Measurements from ENCODE around the gene IL18R1.

The IL18R1 gene

GRCh38 chr2:102391565-102391964, 36.0 kb downstream of the IL18R1 start:
- no peak for DNase-seq (ENCODE audit: low read depth, low spot score)

GRCh38 chr2:102392096-102392495, 36.5 kb downstream of the IL18R1 start:
- DNase-seq (ENCODE audit: low read depth, low spot score) = no peak

- DNase-seq (ENCODE audit: low read depth, low spot score) = no peak
Observed at GRCh38 chr2:102392942-102393341, 37.3 kb downstream of the IL18R1 start.

DNA sequence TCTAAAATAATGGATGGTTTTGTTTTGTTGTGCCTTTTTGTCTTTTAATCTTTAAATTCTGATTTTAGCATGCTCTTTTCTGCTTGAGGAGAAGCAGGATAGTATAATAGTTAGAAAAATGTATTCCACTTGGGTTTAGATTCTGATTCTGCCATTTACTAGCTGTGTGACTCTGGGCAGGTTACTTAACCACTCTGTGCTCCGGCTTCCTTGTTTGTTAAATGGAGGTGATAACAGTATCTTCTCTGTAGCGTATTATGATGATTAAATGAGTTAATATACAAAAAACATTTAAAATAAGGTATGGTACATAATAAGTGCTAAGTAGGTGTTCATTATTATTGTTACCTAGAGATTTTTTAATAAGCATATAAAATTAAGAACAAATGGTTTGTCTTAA, 40.4 kb downstream of the IL18R1 start:
- DNase-seq (ENCODE audit: low read depth, low spot score) = no peak

- no peak for DNase-seq (ENCODE audit: low read depth, low spot score)
Observed at GRCh38 chr2:102397209-102397608, 41.6 kb downstream of the IL18R1 start.

DNA sequence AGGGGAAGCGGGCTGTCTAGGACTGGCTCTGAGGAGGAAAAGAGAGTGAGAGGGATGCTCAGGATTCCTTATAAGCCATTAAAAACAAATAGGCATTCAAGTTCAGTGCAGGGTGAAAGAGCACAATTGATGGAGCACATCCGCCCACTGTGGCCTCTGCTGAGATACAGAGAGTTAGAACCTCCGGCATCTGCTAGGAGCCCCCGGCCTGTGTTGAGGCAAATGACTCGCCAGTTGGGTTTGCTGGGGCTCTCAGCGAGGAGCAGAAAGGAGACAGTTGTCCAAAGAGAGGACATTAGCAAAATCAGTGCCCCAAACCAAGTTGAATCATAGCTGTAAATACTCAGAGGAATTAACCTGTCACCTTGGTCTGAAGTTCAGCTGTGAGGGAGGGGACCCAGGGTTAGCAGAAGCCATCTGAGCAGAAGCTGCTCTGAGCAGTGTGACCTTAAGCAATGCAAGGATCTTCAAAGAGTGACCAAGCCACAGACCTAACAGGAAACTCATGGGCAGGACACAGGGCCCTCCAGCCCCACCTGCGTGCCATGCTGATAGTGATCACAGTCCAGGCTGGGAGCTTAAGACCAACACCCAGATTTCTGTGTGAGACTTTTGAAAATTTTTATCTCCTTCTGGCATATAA, 44.0 kb downstream of the IL18R1 start:
- DNase-seq (ENCODE audit: low read depth, low spot score) = no peak

GRCh38 chr2:102401456-102401855, 45.9 kb downstream of the IL18R1 start:
- DNase-seq (ENCODE audit: low read depth, low spot score) = no peak

- no peak for DNase-seq (ENCODE audit: low read depth, low spot score)
Observed at GRCh38 chr2:102401865-102402264, 46.3 kb downstream of the IL18R1 start.

DNA sequence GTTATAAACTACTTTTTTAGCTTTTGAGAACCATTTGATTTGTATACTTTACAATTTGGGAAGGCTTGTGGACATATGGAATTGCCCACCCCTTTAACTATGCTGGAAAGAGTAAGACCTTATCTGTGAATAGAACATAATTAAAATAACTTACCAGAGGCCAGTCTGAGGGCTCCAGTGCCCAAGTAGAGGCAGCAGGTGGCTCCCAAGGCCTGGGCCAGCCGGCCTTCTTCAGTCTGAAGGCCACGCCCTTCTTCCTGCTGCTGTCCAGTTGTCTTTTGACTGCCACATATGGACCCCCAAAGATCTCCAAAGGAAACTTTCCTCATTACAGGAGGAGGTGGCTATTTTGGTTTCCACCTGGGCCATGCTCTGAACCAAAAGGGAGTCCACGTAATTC, 55.4 kb downstream of the IL18R1 start:
- no peak for DNase-seq (ENCODE audit: low read depth, low spot score)

GRCh38 chr2:102412199-102412598, 56.6 kb downstream of the IL18R1 start:
- DNase-seq (ENCODE audit: low read depth, low spot score) = no peak

DNA sequence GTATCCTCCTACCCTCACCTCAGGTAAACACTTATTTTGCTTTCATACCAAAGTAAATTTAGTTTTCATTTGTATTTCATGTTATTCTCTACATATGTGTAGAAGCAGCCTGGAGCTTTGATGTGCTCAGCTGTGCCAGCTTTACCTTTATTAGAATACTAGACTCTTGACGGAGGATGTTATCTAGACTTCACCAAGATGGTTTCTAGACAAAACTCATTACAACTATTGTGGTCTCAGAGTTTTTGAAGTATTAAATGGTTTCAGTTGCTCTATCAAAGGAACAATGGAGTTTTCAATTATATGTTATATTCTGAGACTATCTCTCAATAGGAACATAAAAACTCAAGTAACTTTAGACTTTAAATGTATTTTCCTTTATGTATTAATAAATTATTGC, 62.4 kb downstream of the IL18R1 start:
- DNase-seq (ENCODE audit: low read depth, low spot score) = no peak

GRCh38 chr2:102418421-102418961, 62.9 kb downstream of the IL18R1 start:
- no peak for DNase-seq (ENCODE audit: low read depth, low spot score)

GRCh38 chr2:102420290-102420689, 64.7 kb downstream of the IL18R1 start:
- DNase-seq (ENCODE audit: low read depth, low spot score) = no peak

DNA sequence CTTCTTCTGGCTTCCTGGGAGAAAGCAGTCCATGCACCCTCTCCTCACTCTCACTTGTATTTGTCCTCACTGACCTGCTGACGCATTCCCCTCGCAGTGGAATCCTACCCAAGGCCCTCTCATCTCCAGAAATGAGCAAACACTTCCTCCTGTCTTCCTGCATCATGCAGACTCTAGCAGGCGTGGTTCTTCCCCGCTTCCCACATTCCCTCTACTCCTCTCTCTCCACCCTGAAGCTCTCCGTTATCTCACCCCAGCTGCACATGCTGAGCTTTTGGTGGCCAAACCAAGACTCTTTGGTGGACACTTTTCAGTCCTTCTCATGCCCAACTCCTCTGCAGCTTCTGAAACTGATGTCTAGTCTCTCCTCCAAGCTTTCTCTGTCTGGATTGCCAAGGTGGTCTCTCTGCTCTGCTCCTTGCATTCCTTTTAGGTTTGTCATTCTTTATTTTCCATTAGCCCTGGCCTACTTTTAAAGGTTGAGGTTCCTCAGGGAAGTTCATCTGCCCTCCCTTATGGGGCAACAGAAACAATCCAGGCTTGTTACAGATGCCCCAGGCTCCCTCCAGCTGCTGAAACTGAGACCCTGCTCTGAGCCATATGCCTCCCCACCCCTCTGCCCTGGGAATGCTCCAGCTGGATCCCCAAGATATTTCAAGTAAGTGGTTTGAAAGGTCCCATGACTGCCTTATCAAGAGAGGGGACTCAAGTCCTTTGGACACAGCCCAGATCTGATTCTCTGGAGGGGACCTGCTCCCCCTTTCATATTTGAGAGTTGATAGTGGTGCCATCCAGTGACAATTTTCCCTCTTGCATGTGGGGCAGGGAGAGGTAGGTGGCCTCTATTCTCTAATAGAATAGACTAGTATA, 66.5 kb downstream of the IL18R1 start:
- no peak for DNase-seq (ENCODE audit: low read depth, low spot score)

- DNase-seq (ENCODE audit: low read depth, low spot score) = no peak
Observed at GRCh38 chr2:102422910-102423309, 67.3 kb downstream of the IL18R1 start, which contains the start of gene IL18RAP. TSS of gene IL18RAP (plus strand) at chr2:102423160. CDS start at chr2:102423278, 118 bp downstream.

DNA sequence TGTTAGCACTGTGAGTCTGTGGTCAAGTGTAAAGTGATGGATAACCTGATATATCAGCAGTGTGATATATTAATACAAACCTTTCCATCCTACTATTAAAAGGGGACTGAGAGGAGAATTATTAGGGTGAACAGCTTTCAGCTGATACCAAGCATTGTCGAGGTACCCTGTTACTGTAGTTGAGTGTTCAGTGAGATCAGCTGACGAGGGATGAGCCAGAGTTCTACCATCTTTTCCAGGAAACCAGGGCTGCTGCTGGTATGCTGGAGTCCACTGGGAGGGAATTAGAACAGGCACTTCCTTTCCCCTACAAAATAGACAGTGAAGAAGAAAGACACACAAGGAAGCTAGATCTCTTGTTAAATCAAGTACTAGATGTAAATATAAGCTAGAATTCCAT, 67.8 kb downstream of the IL18R1 start:
- no peak for DNase-seq (ENCODE audit: low read depth, low spot score)

DNA sequence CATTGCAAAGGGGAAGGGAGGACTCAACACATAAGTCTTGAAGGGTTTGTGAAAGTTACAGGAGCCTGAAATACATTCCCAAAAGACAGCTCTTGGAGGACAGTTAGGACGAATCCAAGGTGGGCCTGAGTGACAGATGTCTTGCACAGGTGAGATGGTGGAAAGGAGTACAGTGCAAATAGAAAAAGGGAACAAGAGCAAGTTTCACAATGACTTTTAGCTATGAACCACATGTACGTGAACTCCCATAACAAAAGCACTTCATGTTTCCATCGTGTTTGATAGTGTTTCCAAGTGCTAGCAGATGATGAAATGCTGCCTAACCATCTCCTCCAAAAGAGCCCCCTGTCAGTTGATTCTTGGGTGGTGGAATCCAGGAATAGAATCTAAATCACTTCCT, 69.2 kb downstream of the IL18R1 start:
- no peak for DNase-seq (ENCODE audit: low read depth, low spot score)

DNA sequence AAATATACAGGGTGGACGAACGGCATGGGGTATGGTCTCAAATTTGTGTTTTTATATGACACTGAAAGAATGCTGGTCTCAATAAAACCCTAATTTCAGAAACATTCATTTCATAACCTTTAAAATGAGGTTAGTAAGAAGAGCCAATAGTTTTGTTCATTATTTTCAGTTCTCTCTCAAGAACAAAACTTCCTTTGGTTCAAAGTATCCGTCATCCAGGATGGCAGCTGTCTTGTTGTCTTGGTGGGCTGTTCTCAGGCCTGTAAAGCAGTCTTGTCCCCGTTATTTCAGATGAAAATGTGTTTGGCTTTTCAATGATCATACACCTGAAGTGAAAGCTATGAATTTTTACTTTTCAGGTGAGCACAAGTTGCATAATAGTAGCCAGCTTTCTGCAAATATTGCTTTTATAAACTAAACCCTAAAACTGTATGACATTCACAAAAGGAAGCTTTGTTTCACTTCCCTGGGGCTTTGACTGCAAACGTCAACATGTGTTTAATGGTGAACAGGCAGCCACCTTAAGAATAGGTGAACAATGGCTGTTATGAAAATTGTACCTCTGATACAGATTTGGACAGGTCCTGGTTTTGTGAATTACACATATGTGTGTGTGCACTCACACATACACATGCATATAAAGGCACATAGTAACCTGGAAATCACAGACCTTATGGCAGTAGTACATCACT, 70.0 kb downstream of the IL18R1 start:
- DNase-seq (ENCODE audit: low read depth, low spot score) = no peak

- DNase-seq (ENCODE audit: low read depth, low spot score) = no peak
Observed at GRCh38 chr2:102427249-102427648, 71.7 kb downstream of the IL18R1 start.

GRCh38 chr2:102428573-102428972, 73.0 kb downstream of the IL18R1 start:
- no peak for DNase-seq (ENCODE audit: low read depth, low spot score)

DNA sequence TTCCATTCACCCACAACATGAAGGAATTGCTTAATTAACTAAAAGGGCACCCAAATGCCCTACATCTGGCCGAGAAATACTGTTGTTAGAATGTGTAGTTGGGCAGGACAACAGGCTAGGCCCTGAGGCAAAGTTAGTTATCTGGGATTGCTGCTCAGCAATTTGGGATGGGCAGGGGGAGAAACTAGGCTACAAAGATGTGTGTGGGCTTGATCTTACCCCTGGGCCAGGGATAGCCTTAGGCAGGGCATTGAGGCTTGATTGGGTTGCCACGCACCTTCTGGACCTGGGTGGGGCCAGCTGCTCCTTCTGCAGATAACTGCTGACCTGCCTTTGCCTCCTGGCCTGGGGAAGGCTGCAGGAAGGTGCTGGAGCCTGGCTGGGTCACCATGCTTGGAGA, 76.8 kb downstream of the IL18R1 start:
- peak; percentile 35 for DNase-seq (ENCODE audit: low read depth, low spot score)

GRCh38 chr2:102433973-102434654, 78.5 kb downstream of the IL18R1 start:
- DNase-seq (ENCODE audit: low read depth, low spot score) = no peak
